ENCODE measurements around the gene KCNJ5.

DNA sequence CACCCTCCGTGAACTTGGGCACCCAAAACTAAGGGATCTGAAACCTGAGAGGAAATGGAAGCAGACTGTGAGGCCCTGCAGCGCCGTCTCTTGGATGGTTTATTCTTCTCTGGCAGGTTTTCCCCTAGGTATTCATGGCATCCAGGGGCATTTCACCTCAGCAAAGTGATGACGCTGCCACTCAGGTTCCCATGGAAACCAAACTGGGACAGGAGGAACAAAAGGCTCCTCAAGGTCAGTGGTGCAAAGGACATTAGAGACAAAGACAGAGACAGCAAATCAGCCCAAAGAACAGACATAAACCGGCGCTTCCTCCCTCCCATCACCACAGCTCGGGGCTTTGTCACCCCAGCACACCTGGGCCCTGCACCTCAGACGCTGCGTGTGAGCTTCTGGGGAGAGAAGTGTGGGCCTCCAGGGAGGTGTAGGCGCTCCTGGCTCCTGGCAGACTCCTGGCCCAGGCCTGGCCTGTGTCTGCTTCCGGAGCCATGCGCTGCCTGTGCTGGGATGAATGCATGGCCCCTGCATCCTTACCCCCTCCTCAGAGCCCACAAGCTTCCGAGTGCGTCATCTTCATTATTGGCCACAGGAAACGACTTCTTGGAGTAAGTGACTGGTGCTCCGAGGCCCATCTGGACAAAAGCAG lies 45.6 kb downstream of the KCNJ5 start:
- TF ChIP-seq RAD21 (IDR thresholded peaks at IDR 0.05; ENCODE audit: low read depth) (peak; percentile 53), YY1 (IDR thresholded peaks at IDR 0.05; ENCODE audit: low read depth) (no peak)
